ENCODE measurements around the gene DBP.
"Not testable (repeated sequence)": the region's sequence is repeated elsewhere in the genome, so short reads cannot be mapped to it uniquely, and the experiment has no call there.

Gene DBP

GRCh38 chr19:48636859-48637448 lies at the start of gene DBP:
TSS of gene DBP (minus strand) at chr19:48637379. CDS start at chr19:48636994, 385 bp downstream.
- Histone ChIP-seq H3K9me3 (ENCODE audit: control insufficient read depth, insufficient read depth, low read depth, low read length) (no peaks in the 10 kb centered on the region), H3K27me3 (ENCODE audit: control insufficient read depth, insufficient read depth, low read length) (peaks cover 21% of the 10 kb centered on the region), H3K4me3 (ENCODE audit: low read depth, low read length) (peak within 1 kb of the TSS; percentile 68), H3K36me3 (ENCODE audit: control insufficient read depth, insufficient read depth, low read length) (no peaks in the 10 kb centered on the region), H3K9ac (ENCODE audit: low read length) (peak within 1 kb of the TSS; percentile 62), H3K27ac (ENCODE audit: low read depth, low read length) (peak within 1 kb of the TSS; percentile 76), H3K4me1 (ENCODE audit: control insufficient read depth, insufficient read depth, low read length) (peaks cover 54% of the 10 kb centered on the region)

GRCh38 chr19:48686637-48687036 lies 49.5 kb upstream of the DBP start:
- not testable (repeated sequence) for H3K4me3 ChIP-seq (ENCODE audit: low read depth, low read length); H3K9me3 ChIP-seq (ENCODE audit: control insufficient read depth, insufficient read depth, low read depth, low read length); H3K27me3 ChIP-seq (ENCODE audit: control insufficient read depth, insufficient read depth, low read length); H3K4me1 ChIP-seq (ENCODE audit: control insufficient read depth, insufficient read depth, low read length); H3K27ac ChIP-seq (ENCODE audit: low read depth, low read length); H3K36me3 ChIP-seq (ENCODE audit: control insufficient read depth, insufficient read depth, low read length); H3K9ac ChIP-seq (ENCODE audit: low read length)

GRCh38 chr19:48686088-48686487 lies 48.9 kb upstream of the DBP start:
- no peaks in the 10 kb centered on the region for H3K9me3 ChIP-seq (ENCODE audit: control insufficient read depth, insufficient read depth, low read depth, low read length)
- no peak overlapping the region for H3K9ac ChIP-seq (ENCODE audit: low read length)
- no peaks in the 10 kb centered on the region for H3K36me3 ChIP-seq (ENCODE audit: control insufficient read depth, insufficient read depth, low read length)
- H3K4me1 ChIP-seq (ENCODE audit: control insufficient read depth, insufficient read depth, low read length): no peaks in the 10 kb centered on the region
- H3K4me3 ChIP-seq (ENCODE audit: low read depth, low read length): no peak overlapping the region
- H3K27ac ChIP-seq (ENCODE audit: low read depth, low read length): no peak overlapping the region
- H3K27me3 ChIP-seq (ENCODE audit: control insufficient read depth, insufficient read depth, low read length): no peaks in the 10 kb centered on the region

GRCh38 chr19:48685583-48685982 lies 48.4 kb upstream of the DBP start:
- Histone ChIP-seq H3K9ac (ENCODE audit: low read length) (no peak overlapping the region), H3K4me3 (ENCODE audit: low read depth, low read length) (no peak overlapping the region), H3K27ac (ENCODE audit: low read depth, low read length) (no peak overlapping the region), H3K36me3 (ENCODE audit: control insufficient read depth, insufficient read depth, low read length) (no peaks in the 10 kb centered on the region), H3K4me1 (ENCODE audit: control insufficient read depth, insufficient read depth, low read length) (no peaks in the 10 kb centered on the region), H3K27me3 (ENCODE audit: control insufficient read depth, insufficient read depth, low read length) (no peaks in the 10 kb centered on the region), H3K9me3 (ENCODE audit: control insufficient read depth, insufficient read depth, low read depth, low read length) (no peaks in the 10 kb centered on the region)

GRCh38 chr19:48683349-48683748 lies 46.2 kb upstream of the DBP start:
- no peaks in the 10 kb centered on the region for H3K9me3 ChIP-seq (ENCODE audit: control insufficient read depth, insufficient read depth, low read depth, low read length)

GRCh38 chr19:48681127-48681470 lies 43.9 kb upstream of the DBP start:
- H3K9me3 ChIP-seq (ENCODE audit: control insufficient read depth, insufficient read depth, low read depth, low read length): no peaks in the 10 kb centered on the region
- H3K36me3 ChIP-seq (ENCODE audit: control insufficient read depth, insufficient read depth, low read length): no peaks in the 10 kb centered on the region
- H3K4me1 ChIP-seq (ENCODE audit: control insufficient read depth, insufficient read depth, low read length): no peaks in the 10 kb centered on the region
- H3K4me3 ChIP-seq (ENCODE audit: low read depth, low read length): no peak overlapping the region
- no peaks in the 10 kb centered on the region for H3K27me3 ChIP-seq (ENCODE audit: control insufficient read depth, insufficient read depth, low read length)
- H3K9ac ChIP-seq (ENCODE audit: low read length): no peak overlapping the region
- H3K27ac ChIP-seq (ENCODE audit: low read depth, low read length): no peak overlapping the region

More at GRCh38 chr19:48683349-48683748, 46.2 kb upstream of the DBP start:
- no peak overlapping the region for H3K9ac ChIP-seq (ENCODE audit: low read length)
- no peaks in the 10 kb centered on the region for H3K36me3 ChIP-seq (ENCODE audit: control insufficient read depth, insufficient read depth, low read length)
- H3K4me1 ChIP-seq (ENCODE audit: control insufficient read depth, insufficient read depth, low read length): no peaks in the 10 kb centered on the region
- no peak overlapping the region for H3K4me3 ChIP-seq (ENCODE audit: low read depth, low read length)
- no peaks in the 10 kb centered on the region for H3K27me3 ChIP-seq (ENCODE audit: control insufficient read depth, insufficient read depth, low read length)
- no peak overlapping the region for H3K27ac ChIP-seq (ENCODE audit: low read depth, low read length)

- Histone ChIP-seq H3K4me3 (ENCODE audit: low read depth, low read length) (no peak overlapping the region), H3K36me3 (ENCODE audit: control insufficient read depth, insufficient read depth, low read length) (no peaks in the 10 kb centered on the region), H3K9ac (ENCODE audit: low read length) (no peak overlapping the region), H3K9me3 (ENCODE audit: control insufficient read depth, insufficient read depth, low read depth, low read length) (no peaks in the 10 kb centered on the region), H3K27me3 (ENCODE audit: control insufficient read depth, insufficient read depth, low read length) (no peaks in the 10 kb centered on the region), H3K4me1 (ENCODE audit: control insufficient read depth, insufficient read depth, low read length) (peaks cover 2% of the 10 kb centered on the region), H3K27ac (ENCODE audit: low read depth, low read length) (no peak overlapping the region)
Observed at GRCh38 chr19:48680436-48681126, 43.4 kb upstream of the DBP start.

GRCh38 chr19:48680006-48680405 lies 42.8 kb upstream of the DBP start:
- H3K4me1 ChIP-seq (ENCODE audit: control insufficient read depth, insufficient read depth, low read length); H3K4me3 ChIP-seq (ENCODE audit: low read depth, low read length); H3K27me3 ChIP-seq (ENCODE audit: control insufficient read depth, insufficient read depth, low read length); H3K36me3 ChIP-seq (ENCODE audit: control insufficient read depth, insufficient read depth, low read length); H3K9me3 ChIP-seq (ENCODE audit: control insufficient read depth, insufficient read depth, low read depth, low read length); H3K9ac ChIP-seq (ENCODE audit: low read length); H3K27ac ChIP-seq (ENCODE audit: low read depth, low read length): not testable (repeated sequence)

- Histone ChIP-seq H3K4me3 (ENCODE audit: low read depth, low read length) (no peak overlapping the region), H3K4me1 (ENCODE audit: control insufficient read depth, insufficient read depth, low read length) (peaks cover 24% of the 10 kb centered on the region), H3K27ac (ENCODE audit: low read depth, low read length) (no peak overlapping the region), H3K36me3 (ENCODE audit: control insufficient read depth, insufficient read depth, low read length) (no peaks in the 10 kb centered on the region), H3K9ac (ENCODE audit: low read length) (no peak overlapping the region), H3K9me3 (ENCODE audit: control insufficient read depth, insufficient read depth, low read depth, low read length) (no peaks in the 10 kb centered on the region), H3K27me3 (ENCODE audit: control insufficient read depth, insufficient read depth, low read length) (peaks cover 18% of the 10 kb centered on the region)
Observed at GRCh38 chr19:48678201-48678600, 41.0 kb upstream of the DBP start.

GRCh38 chr19:48676887-48677286 lies 39.7 kb upstream of the DBP start:
- Histone ChIP-seq H3K27ac (ENCODE audit: low read depth, low read length) (no peak overlapping the region), H3K4me3 (ENCODE audit: low read depth, low read length) (no peak overlapping the region), H3K9me3 (ENCODE audit: control insufficient read depth, insufficient read depth, low read depth, low read length) (no peaks in the 10 kb centered on the region), H3K4me1 (ENCODE audit: control insufficient read depth, insufficient read depth, low read length) (peaks cover 29% of the 10 kb centered on the region), H3K9ac (ENCODE audit: low read length) (no peak overlapping the region), H3K27me3 (ENCODE audit: control insufficient read depth, insufficient read depth, low read length) (peaks cover 21% of the 10 kb centered on the region), H3K36me3 (ENCODE audit: control insufficient read depth, insufficient read depth, low read length) (no peaks in the 10 kb centered on the region)

- Histone ChIP-seq H3K27me3 (ENCODE audit: control insufficient read depth, insufficient read depth, low read length) (peaks cover 21% of the 10 kb centered on the region), H3K9ac (ENCODE audit: low read length) (no peak overlapping the region), H3K9me3 (ENCODE audit: control insufficient read depth, insufficient read depth, low read depth, low read length) (no peaks in the 10 kb centered on the region), H3K4me1 (ENCODE audit: control insufficient read depth, insufficient read depth, low read length) (peaks cover 29% of the 10 kb centered on the region), H3K27ac (ENCODE audit: low read depth, low read length) (no peak overlapping the region), H3K36me3 (ENCODE audit: control insufficient read depth, insufficient read depth, low read length) (no peaks in the 10 kb centered on the region), H3K4me3 (ENCODE audit: low read depth, low read length) (no peak overlapping the region)
Observed at GRCh38 chr19:48676487-48676886, 39.3 kb upstream of the DBP start.

Data from HUES6 (cell line).